Esophagus squamous epithelium (tissue), 4 donors: ENCODE data around the gene ARHGDIA.

Experiments used
- CTCF ChIP-seq, 6 experiments: fragments of 450-650 bp in 4 of 6; fragments of 200-600 bp in 2 of 6; sonication (generic) in 2 of 6; IDR thresholded peaks; one replicate each; pipeline ENCODE4 v1.5.1; 2016 to 2019; ENCODE audit warnings: antibody characterized with exemption in 6 of 6, mild to moderate bottlenecking in 4 of 6, moderate library complexity in 4 of 6
- POLR2A ChIP-seq, 4 donors: fragments of 450-650 bp; IDR thresholded peaks; one replicate each; pipeline ENCODE4 v1.6.1; 2017; ENCODE audit warnings: antibody characterized with exemption in 4 of 4, mild to moderate bottlenecking in 4 of 4, moderate library complexity in 3 of 4

DNA sequence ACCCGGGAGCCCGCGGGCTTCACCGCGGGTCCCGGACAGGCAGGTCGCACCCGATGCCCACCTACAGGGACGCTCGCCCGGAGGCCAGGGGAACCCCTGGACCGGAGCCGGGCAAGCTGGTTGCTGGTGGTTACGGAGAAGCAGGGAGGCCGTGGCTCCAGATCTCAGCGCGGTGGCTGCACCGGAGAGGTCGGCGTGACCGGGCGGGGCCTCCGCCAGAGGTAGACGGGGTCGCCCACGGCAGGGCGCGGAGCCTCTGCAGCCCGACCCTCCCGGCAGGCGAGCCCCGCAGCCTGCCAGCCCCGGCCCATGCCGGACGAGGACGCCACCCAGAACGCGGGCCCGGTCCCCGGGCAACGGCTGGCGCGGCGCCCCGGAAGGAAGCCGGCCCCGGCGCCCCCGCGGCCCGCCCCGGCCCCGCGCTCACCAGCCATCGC is 39.7 kb upstream of the ARHGDIA start:
- no peak for TF ChIP-seq CTCF (IDR thresholded peaks at IDR 0.05)
- no peak for TF ChIP-seq POLR2A (IDR thresholded peaks at IDR 0.05)
